PFSK-1 (cell line): ENCODE measurements around the gene NUP62CL. TPM values are rescaled to one million over a fixed set of nuclear protein-coding genes. Genes with fewer than 3 reads are reported as not detected.

ENCODE experiments used
- FOXP2 ChIP-seq: optimal IDR thresholded peaks from 2 replicates; pipeline ENCODE3; 2011; ENCODE audit warnings: borderline replicate concordance, control low read depth, inconsistent platforms; ENCODE audit not compliant: insufficient read depth; ENCODE audit errors: extremely low read length, extremely low read depth
- POLR2AphosphoS5 ChIP-seq: IDR thresholded peaks from 2 replicates; pipeline ENCODE4 v1.6.1; 2012; ENCODE audit warnings: low read depth, mild to moderate bottlenecking, control low read depth, low read length, moderate library complexity
- SIN3A ChIP-seq: IDR thresholded peaks from 2 replicates; pipeline ENCODE4 v1.6.1; 2012; ENCODE audit warnings: mild to moderate bottlenecking, low read length, moderate library complexity, borderline replicate concordance; ENCODE audit not compliant: insufficient read depth
- TAF1 ChIP-seq: IDR thresholded peaks from 2 replicates; pipeline ENCODE4 v1.6.1; 2012; ENCODE audit warnings: low read length, control low read depth, borderline replicate concordance; ENCODE audit not compliant: insufficient read depth
- polyA plus RNA-seq: library from polyadenylated mRNA; unstranded; fragments of >200 nt; gene quantifications from one replicate; pipeline ENCODE4 v1.2.1, GENCODE V29; 2012; ENCODE audit warnings: low read depth, missing spikeins; ENCODE audit not compliant: insufficient read length
- TF ChIP-seq, protein P1 (sequence below), 2 experiments: IDR thresholded peaks; 2 replicates each; pipeline versions ENCODE4 v1.6.1 to v1.8.0; 2011 to 2012; ENCODE audit warnings: low read depth in 2 of 2, low read length in 2 of 2, control low read depth in 1 of 2, inconsistent platforms in 1 of 2, mild to moderate bottlenecking in 1 of 2, moderate library complexity in 1 of 2; ENCODE audit not compliant: insufficient read depth in 1 of 2

Gene NUP62CL, protein sequence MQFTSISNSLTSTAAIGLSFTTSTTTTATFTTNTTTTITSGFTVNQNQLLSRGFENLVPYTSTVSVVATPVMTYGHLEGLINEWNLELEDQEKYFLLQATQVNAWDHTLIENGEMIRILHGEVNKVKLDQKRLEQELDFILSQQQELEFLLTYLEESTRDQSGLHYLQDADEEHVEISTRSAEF
- polyA plus RNA-seq = not detected

DNA sequence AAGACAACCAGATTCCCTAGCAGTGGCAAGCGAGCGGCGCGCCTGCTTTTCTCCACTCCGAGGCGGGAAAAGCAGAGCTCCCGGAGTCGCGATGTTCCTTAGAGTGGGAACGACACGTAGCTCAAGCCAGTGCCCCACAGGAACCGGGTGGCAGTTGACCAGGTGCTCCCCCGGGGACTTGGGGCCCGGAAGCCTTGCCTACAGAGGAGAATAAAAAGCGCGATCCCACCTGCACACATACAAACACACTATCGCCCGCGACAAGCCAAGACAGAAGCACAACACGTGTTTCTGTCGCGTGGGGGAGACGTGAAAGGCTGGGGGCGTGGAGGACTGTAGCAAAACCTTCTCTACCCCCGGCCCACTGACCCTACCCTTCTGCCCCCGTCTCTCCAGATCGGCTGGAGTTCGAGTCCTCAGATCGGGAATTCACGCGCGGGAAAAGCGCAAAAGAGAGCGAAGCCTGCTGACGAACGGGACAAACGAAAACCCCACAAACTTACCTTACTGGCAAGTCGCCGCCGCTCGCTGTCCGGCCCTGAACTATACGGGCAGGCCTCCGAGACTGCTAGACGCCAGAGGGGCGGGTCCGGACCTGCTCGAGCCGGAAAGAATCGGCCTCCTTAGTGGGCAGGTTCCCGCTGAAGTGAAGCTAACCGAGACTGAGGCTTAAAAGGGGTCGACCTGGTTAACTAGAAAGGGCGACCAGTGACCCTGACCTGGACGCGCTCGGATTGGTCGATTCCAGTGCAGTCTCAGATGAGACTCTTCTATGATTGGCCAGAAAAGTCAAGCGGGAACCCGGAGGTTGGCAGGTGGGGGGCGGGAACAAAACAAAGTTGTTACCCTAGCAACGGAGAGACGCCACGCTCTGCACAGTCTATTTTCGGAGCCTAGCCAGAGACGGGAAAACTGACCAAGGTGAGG, at the start of gene NUP62CL, which contains the start of gene DNAAF6:
Gene NUP62CL, minus strand, starts transcription at position 664 of the 927 bp plus-strand sequence. CDS start 31,287 bp downstream, outside the sequence.
Gene DNAAF6, plus strand, starts transcription at position 842 of the 927 bp plus-strand sequence. CDS start 6,265 bp downstream, outside the sequence.
- TF ChIP-seq FOXP2 (no peak), SIN3A (no peak), POLR2AphosphoS5 (no peak), TAF1 (no peak)
- TF ChIP-seq, protein P1, sequence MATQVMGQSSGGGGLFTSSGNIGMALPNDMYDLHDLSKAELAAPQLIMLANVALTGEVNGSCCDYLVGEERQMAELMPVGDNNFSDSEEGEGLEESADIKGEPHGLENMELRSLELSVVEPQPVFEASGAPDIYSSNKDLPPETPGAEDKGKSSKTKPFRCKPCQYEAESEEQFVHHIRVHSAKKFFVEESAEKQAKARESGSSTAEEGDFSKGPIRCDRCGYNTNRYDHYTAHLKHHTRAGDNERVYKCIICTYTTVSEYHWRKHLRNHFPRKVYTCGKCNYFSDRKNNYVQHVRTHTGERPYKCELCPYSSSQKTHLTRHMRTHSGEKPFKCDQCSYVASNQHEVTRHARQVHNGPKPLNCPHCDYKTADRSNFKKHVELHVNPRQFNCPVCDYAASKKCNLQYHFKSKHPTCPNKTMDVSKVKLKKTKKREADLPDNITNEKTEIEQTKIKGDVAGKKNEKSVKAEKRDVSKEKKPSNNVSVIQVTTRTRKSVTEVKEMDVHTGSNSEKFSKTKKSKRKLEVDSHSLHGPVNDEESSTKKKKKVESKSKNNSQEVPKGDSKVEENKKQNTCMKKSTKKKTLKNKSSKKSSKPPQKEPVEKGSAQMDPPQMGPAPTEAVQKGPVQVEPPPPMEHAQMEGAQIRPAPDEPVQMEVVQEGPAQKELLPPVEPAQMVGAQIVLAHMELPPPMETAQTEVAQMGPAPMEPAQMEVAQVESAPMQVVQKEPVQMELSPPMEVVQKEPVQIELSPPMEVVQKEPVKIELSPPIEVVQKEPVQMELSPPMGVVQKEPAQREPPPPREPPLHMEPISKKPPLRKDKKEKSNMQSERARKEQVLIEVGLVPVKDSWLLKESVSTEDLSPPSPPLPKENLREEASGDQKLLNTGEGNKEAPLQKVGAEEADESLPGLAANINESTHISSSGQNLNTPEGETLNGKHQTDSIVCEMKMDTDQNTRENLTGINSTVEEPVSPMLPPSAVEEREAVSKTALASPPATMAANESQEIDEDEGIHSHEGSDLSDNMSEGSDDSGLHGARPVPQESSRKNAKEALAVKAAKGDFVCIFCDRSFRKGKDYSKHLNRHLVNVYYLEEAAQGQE (IDR thresholded peaks at IDR 0.05; ENCODE audit: insufficient read depth in 1 of 2, low read depth in 2 of 2, low read length in 2 of 2) = no peak

DNA sequence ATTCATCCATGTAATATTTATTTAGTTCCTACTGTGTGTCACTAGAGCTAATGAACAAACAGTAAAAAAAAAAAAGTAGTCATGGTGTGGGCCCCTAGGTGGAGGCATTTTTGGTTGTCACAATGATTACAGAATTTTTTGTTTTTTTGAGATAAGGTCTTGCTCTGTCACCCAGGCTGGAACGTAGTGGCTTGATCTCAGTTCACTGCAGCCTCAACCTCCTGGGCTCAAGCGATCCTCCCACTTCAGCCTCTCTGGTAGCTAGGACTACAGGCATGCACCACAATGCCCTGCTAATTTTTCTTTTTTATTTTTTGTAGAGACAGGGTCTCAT, 22.2 kb upstream of the NUP62CL start:
- TF ChIP-seq, protein P1 (IDR thresholded peaks at IDR 0.05; ENCODE audit: insufficient read depth in 1 of 2, low read depth in 2 of 2, low read length in 2 of 2) = no peak
- TF ChIP-seq FOXP2 (no peak), TAF1 (no peak), POLR2AphosphoS5 (no peak), SIN3A (no peak)

DNA sequence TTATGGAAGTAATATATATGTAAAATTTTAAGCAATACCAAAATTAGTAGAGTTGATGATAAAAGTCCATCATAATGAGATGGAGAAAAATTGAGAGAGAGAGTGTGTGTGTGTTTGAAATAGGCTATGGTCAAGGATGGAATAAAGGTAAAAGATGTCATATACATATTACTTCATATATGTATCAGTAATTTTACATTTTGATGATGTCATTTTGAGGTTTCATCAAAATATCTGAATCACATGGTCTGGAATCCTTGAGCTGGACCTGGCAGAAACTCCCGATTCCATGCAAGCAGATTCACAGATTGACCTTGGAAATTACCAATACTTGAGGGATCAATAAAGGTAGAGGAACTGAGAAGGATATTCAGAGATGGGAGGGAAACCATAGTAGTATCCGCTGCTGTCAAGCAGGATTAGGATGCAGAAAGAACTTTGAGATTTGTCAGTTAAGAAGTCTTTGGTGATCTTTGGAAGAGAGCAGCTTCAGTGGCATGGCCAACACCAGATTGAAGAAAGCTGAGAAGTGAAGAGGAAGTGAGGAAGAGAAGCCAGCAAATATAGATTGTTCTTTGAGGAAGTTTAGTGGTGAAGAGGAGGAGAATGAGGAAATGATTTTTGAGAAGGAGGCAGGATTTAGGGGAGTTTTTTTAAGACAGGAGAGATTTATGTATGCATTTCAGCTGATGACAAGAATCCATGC, 21.7 kb upstream of the NUP62CL start:
- TF ChIP-seq SIN3A = no peak
- TF ChIP-seq POLR2AphosphoS5 = no peak
- TF ChIP-seq, protein P1 (IDR thresholded peaks at IDR 0.05; ENCODE audit: insufficient read depth in 1 of 2, low read depth in 2 of 2, low read length in 2 of 2) = no peak
- no peak for TF ChIP-seq FOXP2
- TF ChIP-seq TAF1 = no peak

DNA sequence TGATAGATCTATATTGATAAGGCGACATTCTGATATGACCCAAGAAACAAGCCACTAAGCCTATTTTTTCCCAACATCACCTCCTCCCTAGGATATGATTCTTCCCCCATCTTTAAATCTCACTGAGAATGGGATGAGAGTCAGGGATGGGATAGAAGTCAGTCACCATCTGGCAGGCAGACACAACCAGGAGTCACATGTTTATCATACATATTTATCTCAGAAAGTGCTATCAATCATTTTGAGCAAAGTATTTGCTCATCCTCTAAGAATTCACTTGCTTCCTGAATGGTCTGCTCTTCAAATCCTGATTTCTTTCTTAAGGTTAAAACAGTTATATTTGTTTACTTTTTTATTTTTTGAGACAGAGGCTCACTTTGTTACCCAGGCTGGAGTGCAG, 20.5 kb upstream of the NUP62CL start:
- TF ChIP-seq SIN3A (no peak), POLR2AphosphoS5 (no peak), FOXP2 (no peak), TAF1 (no peak)
- TF ChIP-seq, protein P1 (IDR thresholded peaks at IDR 0.05; ENCODE audit: insufficient read depth in 1 of 2, low read depth in 2 of 2, low read length in 2 of 2) = no peak
